ENCODE results near the gene JAM2. TPM values are rescaled to one million over a fixed set of nuclear protein-coding genes. Genes with fewer than 3 reads are reported as not detected.

JAM2 gene
- total RNA-seq (2022; extraction: Qiagen RNA extraction; ENCODE audit: low read depth): not detected in 5 replicates

GRCh38 chr21:25638660-25639550 lies at the start of gene JAM2:
Gene JAM2, plus strand, starts transcription at chr21:25639258. Its CDS starts 564 bp downstream, at chr21:25639822.

GRCh38 chr21:25607151-25608043 lies 31.7 kb upstream of the JAM2 start, which contains the start of gene MRPL39:
Gene MRPL39, minus strand, starts transcription at chr21:25607481. Its CDS starts 6 bp downstream, at chr21:25607475.

GRCh38 chr21:25734904-25735645 lies 96.0 kb downstream of the JAM2 start, which contains the start of the genes ATP5PF and GABPA:
Gene ATP5PF, minus strand, starts transcription at chr21:25734904. Its CDS starts 5,110 bp downstream, at chr21:25729794.
Gene GABPA, plus strand, starts transcription at chr21:25734972. Its CDS starts 6,627 bp downstream, at chr21:25741599.

Other genes starting within 250 kb of the JAM2 start
- gene MRPL39, start 31.8 kb upstream of the JAM2 start, total RNA-seq (2022; extraction: Qiagen RNA extraction; ENCODE audit: low read depth): 35.2 to 36.8 TPM (median 36.2 TPM) in 5 replicates
- 215 to 241 TPM (median 228 TPM) in 5 replicates for gene ATP5PF, start 95.6 kb downstream of the JAM2 start, total RNA-seq (2022; extraction: Qiagen RNA extraction; ENCODE audit: low read depth)
- gene GABPA, start 95.7 kb downstream of the JAM2 start, total RNA-seq (2022; extraction: Qiagen RNA extraction; ENCODE audit: low read depth): 4.2 to 7.9 TPM (median 6.4 TPM) in 5 replicates